Small intestine (tissue), 7 donors: ENCODE results near the gene ENDOV. TPM values are rescaled to one million over a fixed set of nuclear protein-coding genes. Genes with fewer than 3 reads are reported as not detected.
A peak's percentile ranks its signal among the peaks of the same experiment; 100 is the strongest.
"Not testable (repeated sequence)": the region's sequence is repeated elsewhere in the genome, so short reads cannot be mapped to it uniquely, and the experiment has no call there.

Experiments
- DNase-seq, 2 donors: peaks; one replicate each; pipeline versions ENCODE4 v3.0.0 to v3.0.0-alpha.2; 2013
- FAIRE-seq: peaks from 2 replicates; lab custom pipeline; 2012; peaks lifted over from hg19 to GRCh38; lab: Jason Lieb, UNC
- H3K27ac ChIP-seq, 3 donors: one replicate each; pipeline ENCODE4 v1.5.1; 2013; ENCODE audit warnings: low read length in 2 of 3, mild to moderate bottlenecking in 2 of 3, control low read depth in 1 of 3, inconsistent platforms in 1 of 3, low read depth in 1 of 3, moderate library complexity in 1 of 3
- H3K27me3 ChIP-seq, 3 donors: one replicate each; pipeline ENCODE4 v1.6.1; 2013; ENCODE audit warnings: low read length in 3 of 3, inconsistent platforms in 1 of 3; ENCODE audit not compliant: control insufficient read depth in 3 of 3, insufficient read depth in 3 of 3
- H3K36me3 ChIP-seq, 3 donors: one replicate each; pipeline ENCODE4 v1.6.1; 2013; ENCODE audit warnings: low read length in 3 of 3, inconsistent platforms in 1 of 3, low read depth in 1 of 3, mild to moderate bottlenecking in 1 of 3, moderate library complexity in 1 of 3; ENCODE audit not compliant: control insufficient read depth in 3 of 3, insufficient read depth in 2 of 3
- H3K4me1 ChIP-seq, 3 donors: one replicate each; pipeline ENCODE4 v1.6.1; 2013; ENCODE audit warnings: low read length in 2 of 3, inconsistent platforms in 1 of 3, low read depth in 1 of 3, mild to moderate bottlenecking in 1 of 3, moderate library complexity in 1 of 3; ENCODE audit not compliant: control insufficient read depth in 3 of 3, insufficient read depth in 2 of 3
- H3K4me3 ChIP-seq, 3 donors: one replicate each; pipeline ENCODE4 v1.5.1; 2013; ENCODE audit warnings: low read length in 3 of 3, control low read depth in 1 of 3, inconsistent platforms in 1 of 3, low read depth in 1 of 3, mild to moderate bottlenecking in 1 of 3, moderate library complexity in 1 of 3
- H3K9me3 ChIP-seq, 2 donors: one replicate each; pipeline ENCODE4 v1.6.1; 2013; ENCODE audit warnings: low read depth in 1 of 2, low read length in 1 of 2; ENCODE audit not compliant: control insufficient read depth in 2 of 2, insufficient read depth in 1 of 2
- WGBS, 3 donors: extraction: QIAGEN DNeasy Blood & Tissue Kit; methylation state at CpG; one replicate each; pipeline ENCODE4 v1.1.7; 2013; 5-methylcytosine and 5-hydroxymethylcytosine counted together
- polyA plus RNA-seq, 4 donors: library from polyadenylated mRNA; stranded (reverse) in 3 of 4; unstranded in 1 of 4; fragments of 200-250 nt in 3 of 4; fragments of 120-200 nt in 1 of 4; gene quantifications; one replicate each; pipeline versions ENCODE4 v1.2.1 to v1.2.3, GENCODE V29; 2013
- donor health status: healthy with polysubstance abuse.
- donor health status: control.
- donor health status: control.
- donor health status: Bipolar disorder and iron deficiency.
- donor health status: healthy.

The ENDOV gene
- polyA plus RNA-seq, 4 donors, result 13.6 to 39.6 (median 29.1) TPM

GRCh38 chr17:80402102-80402501 lies 12.9 kb upstream of the ENDOV start:
- H3K9me3 ChIP-seq, H3K27ac ChIP-seq, DNase-seq, FAIRE-seq, H3K4me3 ChIP-seq, H3K36me3 ChIP-seq, H3K4me1 ChIP-seq, H3K27me3 ChIP-seq: not testable (repeated sequence)
- 90 to 91% (median 91%) methylated on average over 13 of the region's 13 CpGs for WGBS, 3 donors

- DNase-seq (no peak), FAIRE-seq (no peak)
- H3K27ac ChIP-seq, result no peak overlapping the region
Observed at GRCh38 chr17:80402959-80403358, 12.0 kb upstream of the ENDOV start.

GRCh38 chr17:80406146-80406545 lies 8.8 kb upstream of the ENDOV start:
- WGBS, 3 donors, result 90 to 91% (median 91%) methylated on average over 8 of the region's 8 CpGs
- no peaks in the 10 kb centered on the region for H3K27me3 ChIP-seq
- H3K4me1 ChIP-seq, result peaks cover 0 to 10% (median 0%) of the 10 kb centered on the region in 3 donors
- DNase-seq (no peak), FAIRE-seq (no peak)
- no peak overlapping the region for H3K27ac ChIP-seq
- no peaks in the 10 kb centered on the region for H3K9me3 ChIP-seq
- no peaks in the 10 kb centered on the region for H3K36me3 ChIP-seq
- no peak overlapping the region for H3K4me3 ChIP-seq

More at GRCh38 chr17:80402959-80403358, 12.0 kb upstream of the ENDOV start:
- H3K4me3 ChIP-seq, result no peak overlapping the region
- H3K9me3 ChIP-seq, result no peaks in the 10 kb centered on the region
- no peaks in the 10 kb centered on the region for H3K36me3 ChIP-seq
- no peaks in the 10 kb centered on the region for H3K27me3 ChIP-seq
- 86 to 96% (median 94%) methylated on average over 4 of the region's 4 CpGs for WGBS, 3 donors
- no peaks in the 10 kb centered on the region for H3K4me1 ChIP-seq

- not testable (repeated sequence) for H3K4me3 ChIP-seq, H3K36me3 ChIP-seq, H3K4me1 ChIP-seq, DNase-seq, H3K9me3 ChIP-seq, H3K27me3 ChIP-seq, FAIRE-seq
- 19 to 63% (median 62%) methylated on average over 5 of the region's 5 CpGs for WGBS, 3 donors
- H3K27ac ChIP-seq, result peak overlapping the region in 1 of 3 donors; percentile 68
Observed at GRCh38 chr17:80407917-80408316, 7.0 kb upstream of the ENDOV start.

GRCh38 chr17:80408872-80409271 lies 6.1 kb upstream of the ENDOV start:
- FAIRE-seq, result no peak

GRCh38 chr17:80409626-80410025 lies 5.3 kb upstream of the ENDOV start:
- no peaks in the 10 kb centered on the region for H3K27me3 ChIP-seq
- H3K36me3 ChIP-seq, result no peaks in the 10 kb centered on the region
- WGBS, 3 donors, result 90 to 93% (median 93%) methylated on average over 13 of the region's 13 CpGs
- H3K9me3 ChIP-seq, result no peaks in the 10 kb centered on the region
- FAIRE-seq (no peak), DNase-seq (no peak)
- peaks cover 0 to 13% (median 0%) of the 10 kb centered on the region in 3 donors for H3K4me1 ChIP-seq
- no peak overlapping the region for H3K27ac ChIP-seq
- H3K4me3 ChIP-seq, result no peak overlapping the region

More at GRCh38 chr17:80408872-80409271, 6.1 kb upstream of the ENDOV start:
- 4 to 12% (median 6%) methylated on average over 6 of the region's 6 CpGs for WGBS, 3 donors
- Histone ChIP-seq H3K4me1 (peaks cover 0 to 10% (median 0%) of the 10 kb centered on the region in 3 donors), H3K27ac (peak overlapping the region in 1 of 3 donors; percentile 68), H3K9me3 (no peaks in the 10 kb centered on the region), H3K4me3 (no peak overlapping the region), H3K27me3 (no peaks in the 10 kb centered on the region), H3K36me3 (no peaks in the 10 kb centered on the region)
- peak in 1 of 2 donors; percentile 69 for DNase-seq

- peak overlapping the region in 1 of 3 donors; percentile 21 for H3K27ac ChIP-seq
- peak overlapping the region in 1 of 3 donors; percentile 30 for H3K4me3 ChIP-seq
- not testable (repeated sequence) for H3K36me3 ChIP-seq, H3K9me3 ChIP-seq, FAIRE-seq, H3K27me3 ChIP-seq
- peak in 1 of 2 donors; percentile 65 for DNase-seq
- H3K4me1 ChIP-seq, result peaks cover 0 to 13% (median 0%) of the 10 kb centered on the region in 3 donors
- WGBS, 3 donors, result 62 to 80% (median 79%) methylated on average over 16 of the region's 16 CpGs
Observed at GRCh38 chr17:80410441-80411087, 4.4 kb upstream of the ENDOV start.

- DNase-seq, result peak in 1 of 2 donors; percentile 36
- Histone ChIP-seq H3K4me3 (peak overlapping the region in 2 of 3 donors; percentile 94 to 95), H3K9me3 (no peaks in the 10 kb centered on the region), H3K36me3 (peaks cover 0 to 22% (median 2%) of the 10 kb centered on the region in 3 donors), H3K27ac (peak overlapping the region in 1 of 3 donors; percentile 94), H3K4me1 (peaks cover 0 to 19% (median 3%) of the 10 kb centered on the region in 3 donors), H3K27me3 (no peaks in the 10 kb centered on the region)
- no peak for FAIRE-seq
- 18 to 34% (median 20%) methylated on average over 26 of the region's 26 CpGs for WGBS, 3 donors
Observed at GRCh38 chr17:80413771-80414507, 1.0 kb upstream of the ENDOV start.
